HG03571 (cell line): ENCODE results near the gene PCBP3.
"Not testable (repeated sequence)": the region's sequence is repeated elsewhere in the genome, so short reads cannot be mapped to it uniquely, and the experiment has no call there.

Experiments
- ATAC-seq: cut with Tn5 transposase; IDR thresholded peaks from one replicate; pipeline ENCODE4 v1.9.1; 2021; ENCODE audit not compliant: unreplicated experiment

The PCBP3 gene

DNA sequence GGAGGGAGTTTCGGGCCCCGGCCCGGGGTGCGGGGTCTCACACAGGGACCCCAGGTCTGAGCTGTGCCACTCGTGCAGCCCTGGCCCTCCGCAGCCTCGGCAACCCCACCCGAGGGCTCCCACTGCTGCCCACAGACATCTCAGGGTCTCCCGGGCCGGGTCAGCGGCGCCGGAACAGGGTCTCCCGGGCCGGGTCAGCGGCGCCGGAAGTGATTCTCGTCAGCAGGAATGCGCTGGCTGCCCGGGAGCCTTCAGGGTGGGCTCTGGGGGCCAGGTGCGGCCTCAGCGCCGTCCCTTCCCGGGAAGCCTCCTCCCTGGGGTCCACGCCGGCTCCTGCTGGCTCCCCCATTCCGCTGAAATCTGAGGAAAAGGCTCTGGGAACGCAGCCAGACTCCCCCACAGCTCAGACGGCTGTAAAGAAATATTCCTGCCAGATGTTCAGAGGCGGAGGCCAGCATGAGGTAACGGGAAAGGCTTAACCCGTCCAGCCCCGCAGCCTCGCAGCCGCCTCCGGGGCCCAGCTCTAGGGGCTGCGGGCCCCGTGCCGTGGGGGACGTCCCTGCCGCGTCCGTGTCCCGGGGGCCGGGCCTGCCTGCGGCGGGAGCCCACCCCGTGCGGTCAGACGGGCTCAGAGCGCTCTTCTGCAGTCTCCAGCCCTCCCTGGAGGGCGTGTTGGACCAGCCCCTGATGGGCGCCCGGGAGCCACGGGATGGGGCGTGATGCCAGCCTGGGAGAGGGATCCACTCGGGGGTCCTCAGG, 329.4 kb downstream of the PCBP3 start:
- no peak for ATAC-seq

DNA sequence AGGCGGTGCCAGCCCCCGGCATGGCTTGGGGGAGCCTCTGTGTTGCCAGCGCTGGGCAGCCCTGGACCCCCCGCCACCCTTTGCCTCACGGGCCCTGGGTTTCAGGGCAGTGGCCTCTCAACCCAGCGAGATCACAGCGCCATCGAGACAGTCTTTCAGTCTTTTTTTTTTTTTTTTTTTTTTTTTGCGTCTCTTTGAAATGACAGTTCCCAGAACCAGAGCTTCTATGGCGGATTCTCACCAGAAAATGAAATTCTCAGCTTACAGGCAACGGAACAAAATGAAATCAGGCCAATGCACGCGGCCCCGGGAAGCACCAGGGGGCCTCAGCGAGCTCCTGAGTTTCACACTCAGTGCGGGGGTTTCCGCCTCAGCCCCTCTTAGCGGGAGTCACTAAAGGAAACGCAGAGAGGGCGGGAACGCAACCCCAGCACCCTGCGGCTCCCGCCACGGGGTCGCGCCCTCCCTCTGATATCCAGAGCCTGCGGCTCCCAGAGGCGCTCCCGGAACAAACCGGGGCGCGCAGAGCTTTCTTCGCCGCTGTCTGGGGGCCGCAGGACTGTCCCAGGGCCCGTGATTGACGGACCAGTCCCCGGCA, 330.0 kb downstream of the PCBP3 start:
- no peak for ATAC-seq

DNA sequence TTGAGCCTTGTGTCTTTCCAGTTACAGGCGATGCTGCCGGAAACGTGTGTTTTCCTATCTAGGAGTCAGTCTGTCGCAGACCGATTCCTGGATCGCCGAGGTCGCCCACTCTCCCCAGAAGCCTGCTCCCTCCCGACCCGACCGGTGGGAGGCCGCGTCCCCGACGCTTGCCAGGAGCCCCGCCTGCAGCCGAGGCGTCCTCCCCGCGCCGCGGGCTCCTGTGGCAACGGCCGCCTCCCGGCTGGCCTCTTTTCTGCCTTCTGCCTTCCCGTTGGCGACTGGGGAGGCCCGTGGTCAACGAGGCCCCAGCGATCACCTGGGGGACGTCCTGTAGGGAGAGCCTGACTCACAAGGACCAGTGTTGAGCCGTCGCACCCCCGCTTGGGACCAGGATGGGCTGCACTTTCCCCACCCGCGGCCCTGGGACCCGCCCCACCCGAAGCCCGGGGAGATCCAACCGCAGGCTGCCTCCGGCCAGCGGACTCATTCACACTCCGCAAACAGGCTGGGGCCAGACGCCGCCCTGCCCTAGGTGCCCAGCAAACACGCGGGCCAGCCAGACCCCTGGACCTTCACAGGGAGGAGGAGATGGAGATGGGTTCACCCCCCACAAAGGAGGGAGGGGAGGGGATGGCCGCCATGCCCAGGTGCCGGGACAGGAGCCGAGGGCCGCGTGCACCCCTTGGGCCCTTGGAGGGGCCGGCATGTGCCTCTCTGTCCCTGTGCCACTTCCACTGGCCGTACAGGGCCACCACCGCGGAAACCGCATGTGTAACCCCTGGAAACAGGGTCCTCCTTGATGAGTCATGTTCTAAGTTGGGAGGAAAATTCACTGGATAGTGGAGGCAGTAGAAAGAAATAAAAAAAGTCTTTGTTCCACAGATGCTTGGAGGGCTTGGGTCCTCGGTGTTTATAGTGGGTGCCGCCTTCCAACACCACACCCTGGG, 330.8 kb downstream of the PCBP3 start:
- no peak for ATAC-seq

DNA sequence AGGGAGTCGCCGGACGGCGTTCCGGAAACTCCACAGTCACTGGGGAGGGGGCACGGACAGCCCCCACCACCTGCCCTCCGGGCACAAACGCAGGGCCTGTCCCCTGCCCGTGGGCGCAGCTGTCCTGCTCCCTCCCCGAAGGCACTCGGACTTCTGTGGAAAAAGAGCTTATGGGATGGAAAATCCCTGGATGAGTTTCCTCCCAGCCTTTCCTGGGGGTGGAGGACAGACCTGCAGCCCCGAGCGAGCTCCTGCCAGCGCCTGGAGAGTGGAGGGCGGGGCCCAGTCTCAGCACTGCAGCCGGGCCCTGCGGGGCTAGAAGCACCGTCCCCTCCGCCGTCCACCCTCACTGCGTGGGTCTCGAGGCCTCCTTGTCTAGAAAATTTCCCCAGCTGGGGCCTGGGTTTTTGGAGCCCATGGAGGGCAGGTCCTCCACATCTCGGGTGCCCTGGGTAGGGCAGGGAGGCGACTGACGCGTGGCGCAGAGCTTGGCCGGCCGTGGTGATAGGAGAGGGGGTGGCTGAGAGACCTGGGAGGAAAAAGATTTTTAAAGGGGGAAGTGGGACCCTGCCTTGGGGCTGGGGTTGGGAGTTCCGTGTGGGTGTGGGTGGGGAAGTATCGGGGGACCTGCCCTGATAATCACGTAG, 331.6 kb downstream of the PCBP3 start:
- no peak for ATAC-seq

DNA sequence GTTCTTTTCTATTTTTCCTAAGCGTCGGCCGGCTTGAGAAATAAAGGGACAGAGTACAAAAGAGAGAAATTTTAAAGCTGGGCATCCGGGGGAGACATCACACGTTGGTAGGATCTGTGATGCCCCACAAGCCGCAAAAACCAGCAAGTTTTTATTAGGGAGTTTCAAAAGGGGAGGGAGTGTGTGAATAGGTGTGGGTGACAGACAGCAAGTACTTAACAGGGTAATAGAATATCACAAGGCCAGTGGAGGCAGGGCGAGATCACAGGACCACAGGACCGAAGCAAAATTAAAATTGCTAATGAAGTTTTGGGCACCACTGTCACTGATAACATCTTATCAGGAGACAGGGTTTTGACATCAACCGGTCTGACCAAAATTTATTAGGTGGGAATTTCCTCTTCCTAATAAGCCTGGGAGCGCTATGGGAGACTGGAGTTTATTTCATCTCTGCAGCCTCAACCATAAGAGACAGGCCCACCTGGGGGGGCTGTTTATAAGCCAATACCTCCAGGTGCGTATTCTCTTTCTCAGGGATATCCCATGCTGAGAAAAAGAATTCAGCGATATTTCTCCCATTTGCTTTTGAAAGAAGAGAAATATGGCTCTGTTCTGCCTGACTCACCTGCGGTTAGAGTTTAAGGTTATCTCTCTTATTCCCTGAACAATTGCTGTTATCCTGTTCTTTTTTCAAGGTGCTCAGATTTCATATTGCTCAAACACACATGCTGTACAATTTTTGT, 332.3 kb downstream of the PCBP3 start:
- ATAC-seq, result not testable (repeated sequence)

DNA sequence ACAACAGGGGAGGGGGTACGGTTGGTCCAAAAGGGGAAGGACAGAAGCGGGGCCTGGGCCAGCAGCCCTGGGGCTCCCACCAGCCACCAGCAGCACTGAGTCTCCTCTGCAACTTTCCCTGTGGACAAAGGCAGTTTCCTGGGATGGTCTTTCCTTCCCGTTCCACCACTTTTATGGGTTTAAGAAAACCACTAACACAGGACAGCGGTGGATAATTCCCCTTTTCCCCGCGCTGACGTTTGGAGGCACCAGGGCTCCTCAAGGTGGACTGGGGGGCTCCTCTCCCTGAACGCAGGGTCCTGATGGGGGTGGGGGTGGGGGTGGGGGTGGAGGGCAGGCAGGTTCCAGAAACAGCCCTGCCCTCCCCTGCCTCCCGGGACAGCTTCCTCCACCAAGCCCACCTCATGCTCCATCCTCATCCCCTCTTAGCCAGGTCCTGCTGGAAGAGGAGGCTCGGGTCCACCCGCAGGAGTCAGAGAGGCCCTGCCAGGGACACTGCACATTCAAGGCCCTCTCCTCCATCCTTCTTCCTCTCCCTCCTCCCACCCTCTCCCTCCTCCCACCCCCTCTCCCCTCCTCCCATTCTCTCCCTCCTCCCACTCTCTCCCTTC, 333.3 kb downstream of the PCBP3 start:
- ATAC-seq, result no peak

DNA sequence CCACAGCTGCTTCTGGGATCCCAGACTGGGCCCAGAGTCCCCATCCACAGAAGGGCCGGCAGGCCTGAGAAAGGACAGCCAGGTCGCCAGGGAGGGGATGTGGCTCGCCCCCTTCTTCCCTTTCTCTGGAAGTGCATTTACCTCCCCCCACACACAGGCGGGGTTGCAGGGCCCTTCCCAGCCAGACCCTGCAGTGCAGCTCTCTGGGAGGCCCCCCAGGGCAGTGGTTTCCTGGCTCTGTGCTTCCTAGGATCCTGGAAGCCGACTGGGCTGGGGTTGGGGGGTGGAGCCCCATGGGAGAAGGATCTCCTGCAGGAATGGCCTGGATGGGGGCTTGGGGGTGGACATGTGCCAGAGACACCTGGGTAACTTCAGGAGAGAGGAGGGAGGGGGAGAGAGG, 333.9 kb downstream of the PCBP3 start:
- ATAC-seq, result no peak

DNA sequence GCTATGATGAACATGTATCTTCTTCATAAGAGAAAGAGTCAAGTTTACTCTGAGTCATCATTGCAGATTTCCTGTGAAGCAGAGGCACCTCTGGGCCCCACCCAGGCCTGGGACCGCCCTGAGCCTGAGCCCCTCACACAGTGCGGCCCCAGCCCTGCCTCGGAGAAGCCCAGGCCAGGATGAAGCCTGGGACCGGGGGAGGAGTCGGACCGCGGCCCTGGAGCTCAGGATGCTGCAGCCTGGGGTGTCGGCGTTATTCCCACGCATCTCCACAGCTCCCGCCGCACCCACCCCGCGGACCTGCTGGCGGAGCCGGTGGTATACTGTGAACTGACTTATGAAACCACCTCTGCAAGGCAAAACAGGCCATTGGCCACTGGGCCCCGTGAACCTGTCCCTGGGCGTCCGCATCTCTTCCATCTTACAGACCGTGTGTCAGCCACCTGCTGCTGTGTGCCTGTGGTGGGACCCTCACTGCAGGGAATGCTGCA, 335.7 kb downstream of the PCBP3 start:
- no peak for ATAC-seq

DNA sequence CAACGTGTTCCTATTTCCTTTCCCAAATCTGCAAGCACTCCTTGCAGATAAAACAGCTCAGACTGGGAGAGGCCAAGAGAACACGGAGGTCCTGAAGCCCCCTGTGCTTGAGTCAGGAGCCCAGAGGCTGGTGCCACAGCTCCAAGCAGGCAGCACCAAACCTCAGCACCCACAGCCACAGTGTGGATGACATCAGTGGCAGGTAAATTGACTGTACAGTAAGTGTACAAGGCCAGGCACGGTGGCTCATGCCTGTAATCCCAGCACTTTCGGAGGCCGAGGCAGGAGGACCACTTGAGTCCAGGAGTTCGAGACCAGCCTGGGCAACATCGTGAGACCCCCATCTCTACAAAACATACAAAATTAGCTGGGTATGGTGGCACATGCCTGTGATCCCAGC, 336.1 kb downstream of the PCBP3 start:
- ATAC-seq, result no peak

DNA sequence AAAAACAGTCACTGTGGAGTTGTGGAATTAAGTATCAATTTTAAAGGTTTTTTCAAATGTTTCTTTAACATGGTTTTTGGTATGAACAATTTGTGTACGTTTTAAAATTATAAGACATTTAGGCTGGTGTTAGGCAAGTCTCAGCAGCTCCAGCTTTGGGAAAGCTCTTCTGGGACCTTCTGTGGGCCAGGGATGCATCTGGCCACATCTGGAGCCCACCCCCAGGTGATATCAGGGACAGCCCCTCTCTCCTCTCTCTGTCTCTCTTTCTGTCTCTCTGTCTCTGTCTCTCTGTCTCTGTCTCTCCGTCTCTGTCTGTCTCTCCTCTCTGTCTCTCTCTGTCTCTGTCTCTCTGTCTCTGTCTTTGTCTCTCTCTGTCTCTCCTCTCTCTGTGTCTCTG, 336.7 kb downstream of the PCBP3 start:
- no peak for ATAC-seq

DNA sequence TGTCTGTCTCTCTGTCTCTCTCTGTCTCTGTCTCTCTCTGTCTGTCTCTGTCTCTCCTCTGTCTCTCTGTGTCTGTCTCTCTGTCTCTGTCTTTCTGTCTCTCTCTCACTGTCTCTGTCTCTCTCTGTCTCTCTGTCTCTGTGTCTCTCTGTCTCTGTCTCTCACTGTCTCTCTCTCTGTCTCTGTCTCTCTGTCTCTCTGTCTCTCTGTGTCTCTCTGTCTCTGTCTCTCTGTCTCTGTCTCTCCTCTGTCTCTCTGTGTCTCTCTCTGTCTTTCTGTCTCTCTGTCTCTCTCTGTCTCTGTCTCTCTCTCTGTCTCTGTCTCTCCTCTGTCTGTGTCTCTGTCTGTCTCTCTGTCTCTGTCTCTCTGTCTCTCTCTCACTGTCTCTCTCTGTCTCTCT, 337.2 kb downstream of the PCBP3 start:
- ATAC-seq, result no peak

DNA sequence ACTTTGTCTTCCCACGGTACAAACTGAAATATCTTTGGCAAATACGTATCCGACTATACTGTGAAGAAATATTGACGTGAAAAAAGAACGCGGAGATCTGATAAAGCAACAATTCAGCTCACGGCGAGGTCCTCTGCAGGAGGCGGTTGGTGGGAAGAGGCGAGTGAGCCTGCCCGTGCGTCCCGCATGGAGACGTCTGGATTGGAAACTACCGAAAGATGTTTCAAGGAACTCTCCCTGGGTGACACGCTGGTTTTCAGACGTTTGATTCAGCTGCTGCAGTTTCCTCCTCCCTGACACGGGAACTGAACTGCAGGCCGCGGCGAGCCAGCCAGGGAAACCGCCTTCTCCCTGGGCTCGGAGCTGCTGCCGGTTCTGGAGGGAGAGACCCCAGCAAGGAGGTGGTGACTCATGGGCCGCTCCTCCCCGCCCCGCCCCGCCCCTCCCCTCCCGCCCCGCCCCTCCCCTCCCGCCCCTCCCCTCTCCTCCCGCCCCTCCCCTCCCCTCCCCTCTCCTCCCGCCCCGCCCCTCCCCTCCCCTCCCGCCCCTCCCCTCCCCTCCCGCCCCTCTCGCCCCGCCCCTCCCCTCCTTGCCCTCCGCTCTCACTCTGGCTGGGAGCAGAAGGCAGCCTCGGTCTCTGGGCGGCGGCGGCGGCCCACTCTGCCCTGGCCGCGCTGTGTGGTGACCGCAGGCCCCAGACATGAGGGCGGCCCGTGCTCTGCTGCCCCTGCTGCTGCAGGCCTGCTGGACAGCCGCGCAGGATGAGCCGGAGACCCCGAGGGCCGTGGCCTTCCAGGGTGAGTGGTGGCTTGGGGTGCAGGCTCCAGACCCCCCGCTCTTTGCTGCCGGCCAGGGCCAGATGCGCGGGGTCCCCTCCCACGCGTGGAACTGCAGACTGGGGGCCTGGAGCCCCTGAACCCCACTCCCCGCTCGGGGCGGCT, 337.9 kb downstream of the PCBP3 start, which contains the start of gene COL6A1:
TSS of gene COL6A1 (plus strand) at position 620 of the 941 bp plus-strand sequence. CDS start at position 701, 81 bp downstream.
- ATAC-seq, result no peak

DNA sequence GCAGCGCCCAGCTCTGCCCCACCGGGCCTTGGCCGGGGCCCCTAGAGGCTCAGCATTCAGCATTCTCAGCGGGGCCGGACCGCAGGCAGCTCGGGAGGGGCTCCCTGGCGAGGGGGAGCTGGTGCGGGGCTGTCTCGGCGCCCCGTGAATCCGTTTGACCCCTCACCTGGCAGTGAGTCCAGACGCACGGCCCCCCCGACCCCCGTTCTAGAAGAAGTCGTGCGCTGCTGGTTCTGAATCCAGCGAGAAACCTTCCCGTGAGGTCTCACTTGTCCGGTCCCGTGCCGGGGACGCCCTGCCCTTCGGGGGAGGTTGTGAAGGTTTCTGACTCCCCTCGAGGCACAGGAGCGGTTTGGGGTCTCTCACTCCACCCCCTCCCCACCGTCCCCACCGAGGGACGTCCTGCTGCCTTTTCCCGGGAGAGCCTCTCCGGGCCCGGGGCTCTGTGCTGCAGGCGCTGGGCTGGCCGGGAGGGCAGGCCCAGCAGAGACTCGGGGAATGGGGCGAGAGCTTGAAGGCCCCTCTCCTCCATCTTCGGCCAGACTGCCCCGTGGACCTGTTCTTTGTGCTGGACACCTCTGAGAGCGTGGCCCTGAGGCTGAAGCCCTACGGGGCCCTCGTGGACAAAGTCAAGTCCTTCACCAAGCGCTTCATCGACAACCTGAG, 338.7 kb downstream of the PCBP3 start:
- no peak for ATAC-seq

DNA sequence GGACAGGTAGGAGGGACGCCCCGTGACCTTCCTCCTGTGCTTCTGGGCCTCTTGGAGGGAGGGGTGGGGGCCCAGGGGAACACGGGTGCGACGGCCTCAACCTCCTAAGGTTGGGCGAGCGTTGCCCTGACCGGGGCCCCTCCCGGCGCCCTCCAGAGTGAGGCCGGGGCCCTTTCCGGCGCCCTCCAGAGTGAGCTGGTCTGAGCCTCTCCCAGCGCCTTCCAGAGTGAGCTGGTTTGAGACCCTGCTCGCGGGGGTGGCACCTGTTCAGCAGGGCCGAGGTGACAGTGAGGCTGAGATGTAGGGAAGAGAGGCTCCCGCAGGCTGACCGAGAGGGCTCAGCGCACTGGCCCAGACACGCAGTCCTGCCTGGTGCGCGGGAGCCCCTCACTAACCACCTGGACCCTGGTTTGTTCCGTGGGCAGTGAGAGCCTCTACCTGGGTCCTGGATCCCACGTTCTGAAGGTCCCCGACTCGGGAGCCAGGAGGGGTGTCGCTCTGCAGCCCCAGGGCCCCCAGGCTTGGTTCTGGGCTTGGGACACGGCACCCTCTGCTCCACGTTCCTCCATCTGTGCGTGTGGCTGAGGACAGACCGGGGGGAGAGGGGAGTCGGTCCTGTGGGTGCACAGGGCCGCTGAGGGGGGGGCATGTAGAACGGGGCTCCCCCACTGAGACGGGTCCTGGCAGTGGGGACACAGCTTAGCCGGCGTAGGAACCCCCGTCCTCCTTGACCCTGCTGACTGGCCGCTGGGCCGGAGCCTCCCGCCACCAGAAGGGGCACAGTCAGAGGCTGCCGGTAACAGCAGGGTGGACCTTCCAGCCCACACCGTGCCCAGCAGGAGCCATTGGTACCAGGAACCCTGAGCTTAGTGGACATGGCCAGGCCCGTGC, 339.5 kb downstream of the PCBP3 start:
- no peak for ATAC-seq

DNA sequence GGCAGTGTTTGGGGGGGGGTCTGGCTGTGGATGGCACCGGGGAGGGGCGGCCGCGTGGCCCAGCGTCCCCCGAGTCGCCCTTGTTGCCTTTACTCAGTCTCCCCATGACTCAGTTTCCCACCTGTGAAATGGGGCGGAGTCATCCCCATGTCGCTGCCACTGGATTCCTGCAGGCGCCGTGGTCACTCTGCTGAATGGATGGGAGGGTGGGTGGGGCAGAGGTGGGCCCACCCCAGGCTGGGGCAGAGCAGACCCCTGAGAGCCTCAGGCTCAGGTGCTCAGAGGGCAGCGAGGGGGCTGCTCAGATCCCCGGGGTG, 340.1 kb downstream of the PCBP3 start:
- ATAC-seq, result no peak

DNA sequence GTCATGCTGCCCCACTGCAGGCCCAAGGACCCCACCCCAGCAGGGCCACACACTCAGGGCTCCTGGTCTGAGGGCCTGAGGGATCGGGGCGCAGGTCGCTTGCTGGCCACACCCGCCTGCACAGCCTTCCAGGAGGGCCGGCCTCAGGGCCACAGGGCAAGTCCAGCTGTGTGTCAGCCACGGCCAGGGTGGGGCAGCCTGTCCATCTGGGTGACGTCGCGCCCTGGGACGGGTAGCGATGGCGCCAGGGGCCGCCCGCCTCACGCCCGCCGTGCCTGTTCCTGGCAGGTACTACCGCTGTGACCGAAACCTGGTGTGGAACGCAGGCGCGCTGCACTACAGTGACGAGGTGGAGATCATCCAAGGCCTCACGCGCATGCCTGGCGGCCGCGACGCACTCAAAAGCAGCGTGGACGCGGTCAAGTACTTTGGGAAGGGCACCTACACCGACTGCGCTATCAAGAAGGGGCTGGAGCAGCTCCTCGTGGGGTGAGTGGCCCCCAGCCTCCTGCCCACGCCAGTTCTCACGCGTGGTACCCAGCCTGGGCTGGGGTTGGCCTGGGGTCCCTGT, 340.5 kb downstream of the PCBP3 start:
- no peak for ATAC-seq

DNA sequence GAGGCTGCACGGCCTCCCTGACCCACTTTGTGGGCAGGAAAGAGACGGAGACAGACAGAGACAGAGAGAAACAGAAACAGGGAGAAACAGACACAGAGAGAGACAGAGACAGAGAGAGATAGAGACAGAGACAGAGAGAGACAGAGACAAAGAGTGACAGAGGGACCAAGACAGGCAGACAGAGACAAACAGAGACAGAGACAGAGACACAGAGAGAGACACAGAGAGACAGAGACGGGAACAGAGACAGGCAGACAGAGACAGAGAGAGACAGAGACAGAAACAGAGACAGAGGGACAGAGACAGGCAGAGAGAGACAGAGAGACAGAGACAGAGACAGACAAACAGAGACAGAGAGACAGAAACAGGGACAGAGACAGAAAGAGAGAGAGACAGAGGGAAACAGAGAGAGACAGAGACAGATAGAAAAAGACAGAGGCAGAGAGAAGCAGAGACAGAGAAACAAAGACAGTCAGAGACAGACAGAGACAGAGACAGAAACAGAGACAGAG, 341.1 kb downstream of the PCBP3 start:
- ATAC-seq, result no peak
